Natural killer cell (primary cell): ENCODE results near the gene NSD2. TPM values are rescaled to one million over a fixed set of nuclear protein-coding genes. Genes with fewer than 3 reads are reported as not detected.
"Not testable (repeated sequence)": the region's sequence is repeated elsewhere in the genome, so short reads cannot be mapped to it uniquely, and the experiment has no call there.

Experiments
- ATAC-seq, 3 donors: fragments of 150-1000 bp in 2 of 3; fragments of 200-7000 bp in 1 of 3; cut with Tn5 transposase; 1 replicate in 1 of 3; 2 replicates in 2 of 3; pipeline ENCODE4 v1.10.0; 2021; ENCODE audit warnings: mild to moderate bottlenecking in 2 of 3, moderate library complexity in 2 of 3
- DNase-seq, 2 donors: peaks; one replicate each; pipeline versions ENCODE4 v3.0.0 to v3.0.0-alpha.2; 2013 to 2021; ENCODE audit warnings: mixed read lengths in 1 of 2
- H3K27ac ChIP-seq: one replicate; pipeline ENCODE4 v1.5.1; 2013; ENCODE audit warnings: mild to moderate bottlenecking, low read length
- H3K27me3 ChIP-seq: one replicate; pipeline ENCODE4 v1.6.1; 2013; ENCODE audit warnings: low read length; ENCODE audit not compliant: control insufficient read depth, insufficient read depth
- H3K36me3 ChIP-seq: one replicate; pipeline ENCODE4 v1.6.1; 2013; ENCODE audit warnings: low read length; ENCODE audit not compliant: control insufficient read depth, insufficient read depth
- H3K4me1 ChIP-seq: one replicate; pipeline ENCODE4 v1.6.1; 2013; ENCODE audit warnings: low read length; ENCODE audit not compliant: control insufficient read depth, insufficient read depth
- H3K4me3 ChIP-seq: one replicate; pipeline ENCODE4 v1.5.1; 2013; ENCODE audit warnings: low read length
- H3K9me3 ChIP-seq: one replicate; pipeline ENCODE4 v1.6.1; 2013; ENCODE audit warnings: low read length; ENCODE audit not compliant: control insufficient read depth, insufficient read depth
- H3K27ac Mint-ChIP-seq, 2 donors: one replicate each; pipeline ENCODE4 v1.8.0; 2022; ENCODE audit warnings: mild to moderate bottlenecking in 2 of 2, mixed read lengths in 2 of 2, moderate library complexity in 1 of 2
- H3K27me3 Mint-ChIP-seq, 2 donors: one replicate each; pipeline ENCODE4 v1.8.0; 2022; ENCODE audit warnings: low read depth in 2 of 2, mixed read lengths in 2 of 2
- H3K36me3 Mint-ChIP-seq: one replicate; pipeline ENCODE4 v1.8.0; 2022; ENCODE audit warnings: mixed read lengths
- H3K4me1 Mint-ChIP-seq, 2 donors: one replicate each; pipeline ENCODE4 v1.8.0; 2022; ENCODE audit warnings: mixed read lengths in 2 of 2
- H3K4me3 Mint-ChIP-seq: one replicate; pipeline ENCODE4 v1.8.0; 2022; ENCODE audit warnings: mild to moderate bottlenecking, moderate library complexity, mixed read lengths
- H3K9me3 Mint-ChIP-seq, 2 donors: one replicate each; pipeline ENCODE4 v1.8.0; 2022; ENCODE audit warnings: mixed read lengths in 2 of 2
- CTCF ChIP-seq: fragments of 200-600 bp; IDR thresholded peaks from one replicate; pipeline ENCODE4 v1.8.0; 2022; ENCODE audit warnings: antibody characterized with exemption
- WGBS: methylation state at CpG from one replicate; pipeline ENCODE4 v1.1.7; 2013; ENCODE audit warnings: missing lambda C conversion rate; ENCODE audit not compliant: insufficient coverage; 5-methylcytosine and 5-hydroxymethylcytosine counted together
- intact Hi-C: fragments of 100-400 bp; cut with micrococcal nuclease; formaldehyde crosslinking; loops from one replicate; pipeline ENCODE4 v1.14.2; 2022
- total RNA-seq, 4 donors: library from RNA; stranded (reverse); fragments of 120-200 nt in 1 of 4; gene quantifications; one replicate each; pipeline versions ENCODE4 v1.2.3 to v1.2.4, GENCODE V29; 2013 to 2022

Gene NSD2
- total RNA-seq, 3 donors from 2014 or later (not counting 1 experiment from before 2014, with no cell fraction given) = 36.4 to 51.0 (median 48.3) TPM

GRCh38 chr4:1833307-1834046 is 37.7 kb upstream of the NSD2 start:
- peaks cover 55% of the 10 kb centered on the region for H3K36me3 ChIP-seq
- no peak for ATAC-seq
- Mint-ChIP-seq H3K27me3 (no peaks in the 10 kb centered on the region), H3K9me3 (no peaks in the 10 kb centered on the region), H3K4me1 (peaks cover 0 to 4% of the 10 kb centered on the region in 2 donors), H3K27ac (no peak overlapping the region), H3K4me3 (no peak overlapping the region), H3K36me3 (no peaks in the 10 kb centered on the region)
- H3K4me3 ChIP-seq = no peak overlapping the region
- TF ChIP-seq CTCF = no peak
- H3K27ac ChIP-seq = no peak overlapping the region
- peaks cover 12% of the 10 kb centered on the region for H3K4me1 ChIP-seq
- intact Hi-C loops = no loop called here
- H3K27me3 ChIP-seq = no peaks in the 10 kb centered on the region
- no peaks in the 10 kb centered on the region for H3K9me3 ChIP-seq
- DNase-seq = no peak
- 87% methylated on average over 14 of the region's 14 CpGs for WGBS

GRCh38 chr4:1834047-1834775 is 37.0 kb upstream of the NSD2 start:
- intact Hi-C loops = no loop called here
- Histone ChIP-seq H3K27ac (no peak overlapping the region), H3K9me3 (no peaks in the 10 kb centered on the region), H3K4me1 (peaks cover 12% of the 10 kb centered on the region), H3K27me3 (no peaks in the 10 kb centered on the region), H3K4me3 (no peak overlapping the region), H3K36me3 (peaks cover 61% of the 10 kb centered on the region)
- no peak overlapping the region for H3K4me3 Mint-ChIP-seq
- peaks cover 0 to 7% of the 10 kb centered on the region in 2 donors for H3K4me1 Mint-ChIP-seq
- no peak for DNase-seq
- 60% methylated on average over 21 of the region's 21 CpGs for WGBS
- H3K27me3 Mint-ChIP-seq = no peaks in the 10 kb centered on the region
- no peak for TF ChIP-seq CTCF
- peaks cover 6% of the 10 kb centered on the region for H3K36me3 Mint-ChIP-seq
- ATAC-seq = no peak
- H3K9me3 Mint-ChIP-seq = no peaks in the 10 kb centered on the region
- H3K27ac Mint-ChIP-seq = no peak overlapping the region

- H3K36me3 Mint-ChIP-seq, DNase-seq, H3K27me3 Mint-ChIP-seq, H3K4me1 Mint-ChIP-seq, H3K4me3 Mint-ChIP-seq, ATAC-seq, intact Hi-C loops, H3K27ac ChIP-seq, H3K9me3 Mint-ChIP-seq, H3K9me3 ChIP-seq, H3K27ac Mint-ChIP-seq, H3K4me3 ChIP-seq, H3K27me3 ChIP-seq: not testable (repeated sequence)
- 96% methylated on average over 8 of the region's 8 CpGs for WGBS
- Histone ChIP-seq H3K36me3 (peaks cover 67% of the 10 kb centered on the region), H3K4me1 (peaks cover 12% of the 10 kb centered on the region)
These were observed 35.4 kb upstream of the NSD2 start for GRCh38 chr4:1835836-1836235.

GRCh38 chr4:1836650-1837049 is 34.5 kb upstream of the NSD2 start:
- TF ChIP-seq CTCF = no peak
- peaks cover 7% of the 10 kb centered on the region for H3K36me3 Mint-ChIP-seq
- DNase-seq (no peak), ATAC-seq (no peak)
- no peak overlapping the region for H3K4me3 Mint-ChIP-seq
- Histone ChIP-seq H3K4me1 (peaks cover 17% of the 10 kb centered on the region), H3K4me3 (no peak overlapping the region), H3K36me3 (peaks cover 63% of the 10 kb centered on the region), H3K27ac (no peak overlapping the region), H3K27me3 (no peaks in the 10 kb centered on the region), H3K9me3 (no peaks in the 10 kb centered on the region)
- intact Hi-C loops = no loop called here
- H3K9me3 Mint-ChIP-seq = no peaks in the 10 kb centered on the region
- WGBS = 96% methylated on average over 7 of the region's 7 CpGs
- peaks cover 7 to 12% of the 10 kb centered on the region in 2 donors for H3K4me1 Mint-ChIP-seq
- no peak overlapping the region for H3K27ac Mint-ChIP-seq
- H3K27me3 Mint-ChIP-seq = no peaks in the 10 kb centered on the region
